PFSK-1 (cell line): ENCODE results near the gene FBXL19.

Experiments used
- REST ChIP-seq, 2 experiments: IDR thresholded peaks; 2 replicates each; pipeline versions ENCODE4 v1.6.1 to v1.8.0; 2011 to 2012; ENCODE audit warnings: low read depth in 2 of 2, low read length in 2 of 2, control low read depth in 1 of 2, inconsistent platforms in 1 of 2, mild to moderate bottlenecking in 1 of 2, moderate library complexity in 1 of 2; ENCODE audit not compliant: insufficient read depth in 1 of 2
- TAF1 ChIP-seq: IDR thresholded peaks from 2 replicates; pipeline ENCODE4 v1.6.1; 2012; ENCODE audit warnings: low read length, control low read depth, borderline replicate concordance; ENCODE audit not compliant: insufficient read depth

- no peak for TF ChIP-seq TAF1
- no peak for TF ChIP-seq REST (IDR thresholded peaks at IDR 0.05; ENCODE audit: insufficient read depth in 1 of 2, low read depth in 2 of 2, low read length in 2 of 2)
Observed at GRCh38 chr16:30965436-30965835, 42.1 kb downstream of the FBXL19 start.
